GM12878 (cell line): ENCODE results near the gene SOX10.

Experiments
- CTCF ChIP-seq, 3 experiments: IDR thresholded peaks in 2 of 3; conservative IDR thresholded peaks in 1 of 3; 2 replicates each; pipeline ENCODE4 v1.5.1; 2011; ENCODE audit warnings: low read depth in 3 of 3, low read length in 3 of 3, mild to moderate bottlenecking in 3 of 3, control low read depth in 2 of 3, moderate library complexity in 2 of 3, inconsistent platforms in 1 of 3, mixed read lengths in 1 of 3; ENCODE audit not compliant: control insufficient read depth in 2 of 3, insufficient read depth in 1 of 3; ENCODE audit errors: extremely low read depth in 1 of 3
- HDAC2 ChIP-seq: fragments of 200-600 bp; sonication (generic); IDR thresholded peaks from 2 replicates; pipeline ENCODE4 v1.6.1; 2017
- NFYB ChIP-seq: IDR thresholded peaks from 2 replicates; pipeline ENCODE4 v1.6.1; 2011; ENCODE audit warnings: low read depth, mild to moderate bottlenecking, low read length, improper control_type of control experiment, moderate library complexity; ENCODE audit not compliant: insufficient read depth
- PBX3 ChIP-seq: IDR thresholded peaks from 2 replicates; pipeline ENCODE4 v1.6.1; 2011; ENCODE audit warnings: mild to moderate bottlenecking, low read depth, low read length, moderate library complexity; ENCODE audit not compliant: insufficient replicate concordance
- POLR2A ChIP-seq: IDR thresholded peaks from 2 replicates; pipeline ENCODE4 v1.6.1; 2011; ENCODE audit warnings: low read depth, mild to moderate bottlenecking, low read length
- POLR2AphosphoS5 ChIP-seq: IDR thresholded peaks from 2 replicates; pipeline ENCODE4 v1.6.1; 2011; ENCODE audit warnings: mild to moderate bottlenecking, low read length, inconsistent platforms
- SREBF2 ChIP-seq: IDR thresholded peaks from 2 replicates; pipeline ENCODE4 v1.6.1; 2012; ENCODE audit warnings: mild to moderate bottlenecking, low read length
- YY1 ChIP-seq: IDR thresholded peaks from 2 replicates; pipeline ENCODE4 v1.6.1; 2011; ENCODE audit warnings: low read depth, mild to moderate bottlenecking, low read length

- TF ChIP-seq HDAC2 (no peak), NFYB (no peak), SREBF2 (no peak), POLR2A (no peak), PBX3 (no peak), POLR2AphosphoS5 (no peak), YY1 (no peak), CTCF (IDR thresholded peaks at IDR 0.05 in 2 of 3, conservative IDR thresholded peaks at IDR 0.05 in 1 of 3; ENCODE audit: control insufficient read depth in 2 of 3, extremely low read depth in 1 of 3, insufficient read depth in 1 of 3, low read depth in 3 of 3, low read length in 3 of 3) (no peak)
These were observed 7.8 kb downstream of the SOX10 start for GRCh38 chr22:37976547-37976946.
